Heart left ventricle (tissue), 13 donors: ENCODE results near the gene PLSCR5.

Source experiments
- CTCF ChIP-seq, 12 donors: fragments of 200-600 bp; sonication (generic) in 4 of 12; IDR thresholded peaks; one replicate each; pipeline versions ENCODE4 v1.5.0 to v1.8.0; 2018 to 2022; ENCODE audit warnings: antibody characterized with exemption in 12 of 12, mild to moderate bottlenecking in 5 of 12
- POLR2A ChIP-seq, 2 donors: fragments of 450-650 bp; IDR thresholded peaks; one replicate each; pipeline ENCODE4 v1.6.1; 2017; ENCODE audit warnings: antibody characterized with exemption in 2 of 2, mild to moderate bottlenecking in 2 of 2, moderate library complexity in 2 of 2
- donor health status: ischemic (EF 13 %, LVEDD 7.1; RV severe dilation, severe dysfunction).
- donor health status: DM: no; HTN: yes; CAD: no.
- donor health status: DM: no; HTN: no; CAD: no.
- donor health status: ischemic (EF 25% LVEDD 6.9; RV normal size, moderate dysfunction).
- donor health status: ischemic (EF 25% LVEDD 5.7; RV mildly dilated, moderate dysfunction).
- donor health status: ischemic (EF 35%, LVEDD 5.7; RV mildly dilated, moderate dysfunction).
- donor health status: nonischemic (EF 11% LVEDD 7.7; RV severe dilation, severe dysfunction).
- donor health status: DM: yes; HTN: yes; CAD: no.
- donor health status: PGD.
- donor health status: ischemic (EF 29% LVEDD 5.4; RV normal size, mild dysfunction).
- donor health status: nonischemic (EF 23%, LVEDD 6.1; RV moderate dilation, normal function).

GRCh38 chr3:146640955-146641867 lies 36.1 kb upstream of the PLSCR5 start:
- TF ChIP-seq CTCF (IDR thresholded peaks at IDR 0.05) = peak; percentile 25 to 57 (median 42)
- no peak for TF ChIP-seq POLR2A (IDR thresholded peaks at IDR 0.05)
